GM19467 (cell line): ENCODE results near the gene PDIA2.
"Not testable (repeated sequence)": the region's sequence is repeated elsewhere in the genome, so short reads cannot be mapped to it uniquely, and the experiment has no call there.

ENCODE experiments used
- ATAC-seq: cut with Tn5 transposase; IDR thresholded peaks from one replicate; pipeline ENCODE4 v1.9.1; 2021; ENCODE audit warnings: mild to moderate bottlenecking, moderate library complexity; ENCODE audit not compliant: unreplicated experiment

Gene PDIA2

GRCh38 chr16:283033-283805 lies at the start of gene PDIA2:
TSS of gene PDIA2 (plus strand) at chr16:283164. CDS start at chr16:283170, 6 bp downstream.
- ATAC-seq, result no peak

DNA sequence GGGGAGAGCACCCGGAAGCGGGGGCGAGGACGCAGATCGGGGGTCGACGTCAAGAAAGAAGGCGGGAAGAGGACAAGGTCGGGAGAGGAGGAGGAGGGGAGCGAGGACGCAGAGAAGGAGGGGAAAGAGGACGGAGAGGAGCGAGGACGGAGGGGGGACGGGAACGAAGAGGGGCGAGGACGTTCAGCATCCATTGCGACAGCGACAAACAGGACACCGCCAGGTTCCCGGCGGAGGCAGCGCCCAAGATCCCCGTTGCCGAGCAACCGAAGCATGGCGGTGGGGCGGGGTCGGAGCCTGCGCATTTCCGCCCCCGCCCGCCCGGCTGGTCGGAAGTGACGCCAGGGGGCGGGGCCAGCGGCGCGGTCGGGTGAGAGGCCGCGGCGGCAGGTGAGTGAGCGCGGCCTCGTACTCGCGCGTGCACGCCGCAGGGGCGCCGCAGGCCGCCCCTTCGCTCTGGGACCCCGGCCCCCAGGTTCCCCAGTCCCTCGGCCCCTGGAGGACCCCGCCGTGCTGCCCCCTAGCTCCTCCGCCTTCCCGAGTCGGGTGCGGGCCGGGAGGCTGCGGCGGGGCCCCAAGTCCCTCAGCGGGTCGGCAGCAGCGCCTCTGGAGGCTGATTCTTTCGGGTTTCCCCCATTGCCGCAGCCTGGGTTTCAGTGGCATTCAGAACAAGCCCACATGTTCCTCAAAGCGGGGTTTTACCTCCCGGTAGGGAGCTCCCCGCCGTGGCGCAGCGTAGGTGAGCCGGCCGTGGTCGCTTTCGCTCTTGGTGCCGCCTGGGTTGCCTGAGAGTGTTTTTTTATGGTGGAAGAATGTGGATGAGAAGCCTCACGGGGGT lies 48.3 kb upstream of the PDIA2 start, which contains the start of gene FAM234A:
Gene FAM234A (plus strand): TSS at position 354 of the 838 bp plus-strand sequence. CDS start 19,593 bp downstream, outside the sequence.
- peak; percentile 82 for ATAC-seq

DNA sequence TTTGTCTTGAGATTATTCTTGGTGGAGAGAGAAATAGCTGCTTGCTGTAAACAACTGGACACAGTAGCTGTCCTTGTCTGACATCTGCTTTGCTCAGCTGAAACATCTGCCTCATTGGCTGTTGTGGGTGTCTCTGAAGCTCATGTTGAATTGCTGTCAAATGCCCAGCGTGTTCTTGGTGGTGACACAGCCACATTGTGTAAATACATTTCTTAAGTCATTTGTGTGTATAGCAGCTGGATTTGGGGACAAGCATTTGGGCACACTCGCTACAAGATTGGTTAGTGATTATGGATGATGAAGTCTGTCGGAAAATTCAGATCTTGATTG lies 43.1 kb upstream of the PDIA2 start:
- no peak for ATAC-seq

GRCh38 chr16:240559-240958 lies 42.4 kb upstream of the PDIA2 start:
- ATAC-seq, result no peak

DNA sequence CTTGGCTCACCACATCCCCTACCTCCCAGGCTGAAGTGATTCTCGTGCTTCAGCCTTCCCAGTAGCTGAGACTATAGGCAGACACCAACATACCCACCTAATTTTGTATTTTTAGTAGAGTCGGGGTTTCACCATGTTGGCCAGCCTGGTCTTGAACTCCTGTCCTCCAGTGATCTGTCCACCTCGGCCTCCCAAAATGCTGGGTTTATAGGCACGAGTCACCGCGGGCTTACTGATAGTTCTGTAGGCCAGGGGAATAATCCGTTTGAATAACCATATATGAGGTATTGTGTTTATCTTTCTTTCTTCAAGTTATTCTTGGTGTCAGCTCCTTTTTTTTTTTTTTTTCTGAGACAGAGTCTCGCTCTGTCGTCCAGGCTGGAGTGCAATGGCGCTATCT lies 40.7 kb upstream of the PDIA2 start:
- no peak for ATAC-seq

GRCh38 chr16:243348-243747 lies 39.6 kb upstream of the PDIA2 start:
- ATAC-seq, result no peak

DNA sequence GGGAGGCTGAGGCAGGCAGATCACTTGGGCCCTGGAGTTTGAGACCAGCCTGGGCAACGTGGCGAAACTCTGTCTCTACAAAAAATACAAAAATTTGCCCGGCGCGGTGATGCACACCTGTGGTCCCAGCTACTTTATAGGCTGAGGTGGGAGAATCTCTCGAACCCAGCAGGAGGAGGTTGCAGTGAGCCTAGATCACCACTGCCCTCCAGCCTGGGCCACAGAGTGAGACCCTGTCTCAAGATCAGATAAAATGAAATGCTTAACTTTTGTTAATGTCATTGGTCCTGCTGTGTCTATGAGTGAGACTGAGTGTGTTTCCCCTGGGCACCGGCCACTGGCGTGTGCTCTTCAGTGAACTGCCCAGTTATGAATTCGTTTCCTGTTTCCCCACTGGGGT lies 37.9 kb upstream of the PDIA2 start:
- no peak for ATAC-seq

DNA sequence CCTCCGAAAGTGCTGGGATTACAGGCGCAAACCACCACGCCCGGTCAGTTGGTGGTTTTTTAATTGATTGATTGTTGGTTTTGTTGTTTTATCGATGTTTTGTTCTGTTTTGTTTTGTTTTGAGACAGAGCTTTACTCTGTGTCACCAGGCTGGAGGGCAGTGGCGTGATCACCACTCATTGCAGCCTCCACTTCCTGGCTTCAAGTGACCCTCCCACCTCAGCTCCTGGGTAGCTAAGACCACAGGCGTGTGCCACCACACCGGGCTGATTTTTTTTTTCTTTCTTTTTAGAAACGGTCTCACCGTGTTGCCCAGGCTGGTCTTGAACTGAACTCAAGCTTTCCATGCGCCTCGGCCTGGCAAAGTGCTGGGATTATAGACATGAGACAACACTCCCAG lies 35.9 kb upstream of the PDIA2 start:
- ATAC-seq, result no peak

DNA sequence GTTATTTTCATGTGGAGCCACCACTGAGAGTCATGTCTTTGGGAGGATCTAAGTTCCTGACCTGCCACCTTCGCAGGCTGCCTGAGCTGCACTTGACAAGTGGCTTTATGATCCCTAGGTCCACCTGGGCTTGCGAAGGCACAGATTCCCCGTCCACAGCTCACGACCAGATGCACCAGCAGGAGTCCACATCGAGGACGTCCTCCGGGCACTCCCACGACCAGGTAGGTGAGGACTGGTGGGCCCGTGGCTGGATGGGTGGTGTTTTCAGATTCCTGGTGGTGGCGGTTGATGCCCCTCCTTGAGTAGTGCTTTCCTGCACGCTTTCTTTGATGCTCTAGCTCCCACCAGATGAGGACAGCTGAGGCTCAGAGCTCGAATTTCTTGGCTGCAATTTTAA lies 33.5 kb upstream of the PDIA2 start:
- ATAC-seq, result no peak

DNA sequence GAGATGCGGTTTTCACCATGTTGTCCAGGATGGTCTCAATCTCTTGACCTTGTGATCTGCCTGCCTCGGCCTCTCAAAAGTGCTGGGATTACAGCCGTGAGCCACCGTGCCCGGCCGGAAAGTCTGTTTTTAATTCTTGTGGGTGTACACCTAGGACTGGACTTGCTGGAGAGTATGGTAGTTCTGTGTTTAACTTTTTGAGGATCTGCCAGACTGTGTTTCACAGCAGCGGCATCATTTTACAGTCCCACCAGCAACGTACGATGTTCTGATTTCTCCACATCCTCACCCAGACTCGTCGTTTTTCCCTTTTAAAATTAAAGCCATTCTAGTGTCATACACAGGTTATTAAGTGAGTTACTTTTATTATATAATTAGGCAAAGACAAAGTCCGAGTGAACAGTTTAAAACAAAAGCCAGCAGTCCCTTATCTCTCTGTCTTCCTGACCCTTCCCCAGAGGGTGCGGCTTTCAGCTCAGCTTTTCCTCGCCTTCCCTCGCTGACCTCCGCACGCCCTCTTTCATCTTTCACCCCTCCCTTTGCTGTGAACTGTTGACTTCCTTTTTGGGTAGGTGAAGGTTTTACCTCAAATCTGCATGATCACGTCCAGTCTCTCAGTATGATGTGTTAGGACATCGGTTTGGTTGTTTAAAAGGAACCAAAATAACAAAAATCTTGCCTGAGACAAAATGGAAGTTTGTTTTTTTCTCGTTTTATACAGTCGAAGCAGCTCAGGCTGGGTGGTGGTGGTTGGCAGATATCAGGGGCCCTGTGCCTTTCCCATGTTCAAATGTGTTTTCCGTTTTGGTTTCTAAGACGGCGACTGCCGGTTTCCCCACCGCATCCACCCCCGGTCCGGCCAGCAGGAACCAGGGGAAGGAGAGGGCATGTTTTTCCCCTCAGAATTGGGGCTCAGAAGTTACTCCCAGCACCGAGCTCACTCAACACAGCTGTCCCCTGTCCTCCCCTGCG lies 30.3 kb upstream of the PDIA2 start:
- no peak for ATAC-seq

- no peak for ATAC-seq
These were observed 29.1 kb upstream of the PDIA2 start for GRCh38 chr16:253833-254232.

DNA sequence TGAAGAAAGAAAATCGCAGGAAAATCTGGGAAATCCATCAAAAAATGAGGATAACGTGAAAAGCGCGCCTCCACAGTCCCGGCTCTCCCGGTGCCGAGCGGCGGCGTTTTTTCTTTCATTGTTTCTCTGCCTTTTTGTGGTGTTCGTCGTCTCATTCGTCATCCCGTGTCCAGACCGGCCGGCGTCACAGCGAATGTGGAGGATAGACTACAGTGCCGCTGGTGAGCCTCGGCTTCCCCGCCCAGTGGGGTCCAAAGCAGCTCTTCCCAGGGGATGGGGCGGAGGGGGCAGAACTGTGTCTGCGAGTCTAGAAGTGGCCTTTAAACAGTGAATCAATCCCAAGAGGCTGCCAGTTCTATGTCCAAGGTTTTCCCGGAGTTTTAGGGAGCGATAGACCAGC lies 28.5 kb upstream of the PDIA2 start:
- no peak for ATAC-seq

- no peak for ATAC-seq
These were observed 27.8 kb upstream of the PDIA2 start for GRCh38 chr16:255183-255582.

- ATAC-seq, result not testable (repeated sequence)
These were observed 24.9 kb upstream of the PDIA2 start for GRCh38 chr16:258091-258490.

DNA sequence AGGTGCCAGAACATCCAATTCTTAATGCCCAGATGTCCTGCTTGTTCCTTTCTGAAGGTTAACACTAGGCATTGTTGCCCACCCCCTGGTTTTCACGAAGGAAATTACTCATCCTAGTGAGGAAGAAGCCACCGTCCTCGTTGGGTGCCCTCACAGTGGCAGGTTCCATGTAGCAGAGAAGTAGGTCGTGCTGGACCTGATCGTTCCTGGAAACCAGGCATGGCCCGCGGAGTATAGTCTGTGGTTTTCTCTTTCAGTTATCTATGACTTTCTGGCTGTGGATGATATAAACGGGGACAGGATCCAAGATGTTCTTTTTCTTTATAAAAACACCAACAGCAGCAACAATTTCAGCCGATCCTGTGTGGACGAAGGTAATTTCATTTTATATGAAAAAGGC lies 23.7 kb upstream of the PDIA2 start:
- ATAC-seq, result no peak

DNA sequence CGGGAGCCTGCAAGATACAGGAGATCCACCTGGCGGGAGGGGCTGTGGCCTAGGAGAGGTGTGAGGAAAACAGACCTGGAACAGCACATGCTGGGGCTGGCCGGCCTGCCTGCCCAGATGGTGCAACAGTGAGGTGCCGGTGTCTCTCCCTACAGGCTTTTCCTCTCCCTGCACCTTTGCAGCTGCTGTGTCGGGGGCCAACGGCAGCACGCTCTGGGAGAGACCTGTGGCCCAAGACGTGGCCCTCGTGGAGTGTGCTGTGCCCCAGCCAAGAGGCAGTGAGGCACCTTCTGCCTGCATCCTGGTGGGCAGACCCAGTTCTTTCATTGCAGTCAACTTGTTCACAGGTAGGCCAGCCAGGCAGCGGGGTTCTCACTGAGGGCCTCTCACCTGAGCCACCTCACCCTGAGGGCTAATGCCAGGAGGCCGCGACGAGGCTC lies 23.1 kb upstream of the PDIA2 start:
- no peak for ATAC-seq

GRCh38 chr16:260326-260725 lies 22.6 kb upstream of the PDIA2 start:
- ATAC-seq, result no peak

DNA sequence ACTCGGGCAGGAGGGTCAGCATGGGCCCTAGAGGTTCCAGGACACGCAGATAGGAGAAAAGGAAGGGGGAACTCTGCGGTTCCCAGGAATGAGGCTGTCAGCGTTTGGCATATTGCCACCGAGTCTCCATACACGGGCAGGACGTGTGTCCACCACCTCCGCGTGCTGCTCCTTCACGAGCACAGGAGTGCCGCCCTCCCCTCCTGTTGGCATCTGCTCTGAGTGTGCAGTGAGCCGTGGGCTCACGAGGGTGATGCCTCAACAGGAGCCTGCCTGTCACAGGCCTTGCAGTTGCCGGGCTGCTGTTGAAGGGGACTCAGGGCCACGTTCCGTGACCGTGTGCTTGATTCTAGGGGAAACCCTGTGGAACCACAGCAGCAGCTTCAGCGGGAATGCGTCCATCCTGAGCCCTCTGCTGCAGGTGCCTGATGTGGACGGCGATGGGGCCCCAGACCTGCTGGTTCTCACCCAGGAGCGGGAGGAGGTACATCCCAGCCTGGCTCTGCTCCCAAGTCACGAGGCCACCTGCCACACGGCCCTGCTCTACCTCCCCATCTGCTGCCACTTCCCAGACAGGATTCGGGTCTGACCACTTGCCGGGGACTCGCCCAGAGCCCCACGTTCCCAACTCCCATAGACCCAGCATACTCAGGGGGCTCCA lies 21.8 kb upstream of the PDIA2 start:
- ATAC-seq, result no peak

DNA sequence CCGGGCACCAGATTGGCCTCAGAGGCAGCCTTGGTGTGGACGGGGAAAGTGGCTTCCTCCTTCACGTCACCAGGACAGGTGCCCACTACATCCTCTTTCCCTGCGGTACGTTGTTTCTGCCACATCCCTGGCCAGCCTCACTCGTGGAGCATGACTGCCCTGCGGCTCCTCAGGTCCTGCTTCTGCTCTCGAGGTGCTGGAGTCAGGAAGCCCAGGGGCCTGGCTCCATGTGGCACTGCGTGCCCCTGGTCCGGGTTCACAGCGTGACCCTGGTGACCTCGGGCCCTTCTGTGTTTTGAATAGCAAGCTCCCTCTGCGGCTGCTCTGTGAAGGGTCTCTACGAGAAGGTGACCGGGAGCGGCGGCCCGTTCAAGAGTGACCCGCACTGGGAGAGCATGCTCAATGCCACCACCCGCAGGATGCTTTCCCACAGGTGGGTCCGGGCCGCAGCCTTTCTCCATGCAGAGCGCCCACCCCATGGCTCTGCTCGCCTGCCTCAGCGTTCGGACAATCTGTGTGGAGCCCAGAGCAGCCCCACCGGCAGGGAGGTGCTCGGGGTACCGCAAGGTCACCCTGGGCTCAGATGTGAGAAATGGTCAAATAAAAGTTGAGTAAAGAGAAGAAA lies 20.7 kb upstream of the PDIA2 start:
- no peak for ATAC-seq

DNA sequence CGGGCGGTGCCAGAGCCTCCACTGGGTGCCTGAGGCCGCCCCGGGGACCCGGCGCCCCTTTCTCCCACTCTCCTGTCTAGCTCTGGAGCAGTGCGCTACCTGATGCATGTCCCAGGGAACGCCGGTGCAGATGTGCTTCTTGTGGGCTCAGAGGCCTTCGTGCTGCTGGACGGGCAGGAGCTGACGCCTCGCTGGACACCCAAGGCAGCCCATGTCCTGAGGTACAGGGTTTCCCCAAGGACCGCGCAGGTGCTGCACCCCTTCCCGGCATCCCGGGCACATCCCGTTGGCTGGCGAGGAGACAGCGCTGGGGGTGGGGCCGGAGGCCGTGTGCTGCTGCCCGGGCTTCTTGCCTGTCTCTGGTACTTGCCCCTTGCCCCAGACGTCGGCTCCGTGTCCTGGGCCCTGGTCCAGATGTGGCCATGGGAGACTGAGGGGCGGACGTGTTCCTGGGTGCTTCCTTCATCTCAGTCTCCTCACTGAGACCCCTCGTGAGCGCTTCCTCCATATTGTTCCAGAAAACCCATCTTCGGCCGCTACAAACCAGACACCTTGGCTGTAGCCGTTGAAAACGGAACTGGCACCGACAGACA lies 19.7 kb upstream of the PDIA2 start:
- no peak for ATAC-seq
